CD4-positive, alpha-beta memory T cell (primary cell): ENCODE measurements around the gene CDAN1. TPM values are rescaled to one million over a fixed set of nuclear protein-coding genes. Genes with fewer than 3 reads are reported as not detected.

Experiments used
- CTCF ChIA-PET: fragments of 350-600 bp; sonication (Branson Sonifier 250); formaldehyde crosslinking; loops from one replicate; lab custom pipeline; 2021; ENCODE audit warnings: inconsistent platforms; ENCODE audit not compliant: partially characterized antibody; lab: Charles Lee
- POLR2A ChIA-PET: fragments of 350-600 bp; sonication (Branson Sonifier 250); formaldehyde crosslinking; loops from one replicate; lab custom pipeline; 2021; ENCODE audit not compliant: partially characterized antibody; lab: Charles Lee
- DNase-seq, 5 donors: peaks; one replicate each; pipeline versions ENCODE4 v3.0.0 to v3.0.0-alpha.2; 2020 to 2022; ENCODE audit warnings: mixed read lengths in 1 of 5
- H3K27ac ChIP-seq: one replicate; pipeline ENCODE4 v1.7.0; 2013; ENCODE audit warnings: low read depth, low read length
- H3K27me3 ChIP-seq: 2 replicates; pipeline ENCODE4 v1.7.0; 2013; ENCODE audit warnings: mild to moderate bottlenecking, low read length, moderate library complexity; ENCODE audit not compliant: insufficient read depth
- H3K36me3 ChIP-seq: 2 replicates; pipeline ENCODE4 v1.7.0; 2013; ENCODE audit warnings: mild to moderate bottlenecking, low read length, moderate library complexity; ENCODE audit not compliant: insufficient read depth
- H3K4me1 ChIP-seq: 2 replicates; pipeline ENCODE4 v1.7.0; 2013; ENCODE audit warnings: mild to moderate bottlenecking, low read length, moderate library complexity; ENCODE audit not compliant: insufficient read depth
- H3K4me3 ChIP-seq, 2 donors: one replicate each; pipeline ENCODE4 v1.7.0; 2013; ENCODE audit warnings: low read length in 2 of 2, mild to moderate bottlenecking in 1 of 2
- H3K9me3 ChIP-seq, 2 donors: one replicate each; pipeline ENCODE4 v1.7.0; 2013; ENCODE audit warnings: low read length in 2 of 2, control low read depth in 1 of 2; ENCODE audit not compliant: control insufficient read depth in 1 of 2
- H3K27ac Mint-ChIP-seq, 7 donors: one replicate each; pipeline ENCODE4 v1.8.0; 2020 to 2021; ENCODE audit warnings: mixed read lengths in 7 of 7, mild to moderate bottlenecking in 6 of 7, inconsistent platforms in 3 of 7, moderate library complexity in 3 of 7
- H3K27me3 Mint-ChIP-seq, 2 donors: one replicate each; pipeline ENCODE4 v1.8.0; 2020 to 2021; ENCODE audit warnings: mixed read lengths in 2 of 2
- H3K36me3 Mint-ChIP-seq, 2 donors: one replicate each; pipeline ENCODE4 v1.8.0; 2020 to 2021; ENCODE audit warnings: mixed read lengths in 2 of 2, inconsistent platforms in 1 of 2, mild to moderate bottlenecking in 1 of 2
- H3K4me1 Mint-ChIP-seq, 4 donors: one replicate each; pipeline ENCODE4 v1.8.0; 2020 to 2021; ENCODE audit warnings: mixed read lengths in 4 of 4, mild to moderate bottlenecking in 1 of 4
- H3K4me3 Mint-ChIP-seq, 8 donors: one replicate each; pipeline ENCODE4 v1.8.0; 2020 to 2021; ENCODE audit warnings: mixed read lengths in 8 of 8, mild to moderate bottlenecking in 7 of 8, moderate library complexity in 6 of 8, inconsistent platforms in 3 of 8
- H3K9me3 Mint-ChIP-seq, 8 donors: one replicate each; pipeline ENCODE4 v1.8.0; 2020 to 2021; ENCODE audit warnings: mixed read lengths in 8 of 8, mild to moderate bottlenecking in 5 of 8, inconsistent platforms in 3 of 8, moderate library complexity in 1 of 8
- intact Hi-C: fragments of 100-400 bp; cut with micrococcal nuclease; formaldehyde crosslinking; loops from one replicate; pipeline ENCODE4 v1.15.1; 2023
- polyA plus RNA-seq, 2 donors: library from polyadenylated mRNA; unstranded; fragments of 300-500 nt; fragmentation: Illumina TruSeq; gene quantifications; one replicate each; pipeline ENCODE4 v1.2.3, GENCODE V29; 2021
- total RNA-seq, 2 experiments: library from RNA; stranded (reverse); gene quantifications; one replicate each; pipeline ENCODE4 v1.2.3, GENCODE V29; 2021

Gene CDAN1
- total and polyA plus RNA-seq, 4 experiments from 2014 or later: 5.7 to 36.5 (median 22.3) TPM

DNA sequence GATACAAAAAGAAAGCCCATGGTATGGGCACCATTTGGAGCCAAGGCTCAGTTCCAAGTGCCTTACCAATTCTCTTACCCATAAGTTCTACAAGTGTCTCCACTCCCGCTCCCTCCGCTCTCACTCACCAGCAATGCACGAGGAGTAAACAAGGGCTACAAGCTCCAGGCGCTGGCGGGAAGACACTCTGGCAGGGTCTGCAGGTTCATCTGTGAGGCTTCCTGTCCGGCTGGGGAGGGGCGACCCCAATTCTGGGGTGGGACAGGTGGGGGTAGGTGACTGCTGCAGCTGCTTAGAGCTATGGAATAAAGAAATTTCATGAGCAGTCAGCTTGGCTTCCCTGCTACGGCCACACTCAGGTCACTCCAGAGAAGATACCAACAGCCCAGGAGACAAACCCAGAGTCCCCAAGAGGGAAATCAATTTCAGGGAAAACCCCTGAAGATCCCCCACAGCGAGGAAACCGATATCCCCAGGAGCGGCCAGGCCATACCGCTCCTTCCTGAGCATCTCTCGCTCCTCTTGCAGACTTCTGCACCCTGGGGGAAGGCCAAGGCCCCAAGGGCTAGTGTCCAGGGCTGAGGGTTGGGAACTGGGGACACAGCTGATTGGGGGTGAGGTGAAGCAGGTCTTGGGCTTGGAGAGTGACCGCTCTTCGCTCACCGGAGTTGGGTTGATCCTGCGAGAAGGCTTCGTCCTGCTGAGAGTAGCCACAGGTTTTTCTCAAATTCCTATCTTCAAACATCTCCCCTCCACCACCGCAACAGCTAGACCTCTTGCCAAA, 1.4 kb downstream of the CDAN1 start:
- intact Hi-C loops: loop anchor here (5.0 to 10.0 kb wide), 2 partner anchors 158 to 449 kb away; partner anchors contain the start of genes CCNDBP1 and STARD9
- CTCF ChIA-PET: interaction anchor here (0.7 to 1.7 kb wide), 2 partner anchors 191 kb away, joined by 3 to 5 read pairs; no protein-coding TSS in a partner anchor
- no peaks in the 10 kb centered on the region for H3K27me3 Mint-ChIP-seq

DNA sequence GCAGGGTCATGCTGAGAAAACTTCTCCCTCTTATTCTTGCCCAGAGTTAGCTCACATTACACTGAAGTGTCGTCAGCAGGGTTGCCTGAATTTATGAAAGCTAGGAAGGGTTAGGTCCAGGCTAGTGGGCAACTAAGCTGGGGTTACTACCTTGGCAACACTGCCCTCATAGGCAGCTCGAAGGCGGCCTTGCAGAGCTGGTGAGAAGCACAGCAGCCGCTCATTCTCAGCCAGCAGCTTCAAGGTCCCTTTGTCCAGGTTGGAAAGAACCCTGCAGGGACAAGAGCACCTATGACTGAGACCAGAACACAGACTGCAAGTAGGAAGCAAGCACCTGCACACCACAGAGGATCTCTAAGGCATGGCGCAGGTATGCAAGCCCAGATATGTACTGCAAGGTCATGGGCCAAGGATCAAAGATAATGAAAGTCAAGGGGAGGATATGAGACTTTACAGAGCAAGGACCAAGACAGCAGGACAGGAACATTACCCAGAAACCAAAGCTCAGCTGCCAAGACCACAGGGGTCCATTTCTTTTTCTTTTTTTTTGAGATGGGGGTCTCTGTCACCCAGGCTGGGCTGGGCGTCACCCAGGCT, 2.8 kb downstream of the CDAN1 start:
- ChIA-PET POLR2A (interaction anchor here (5.0 kb wide), 1 partner anchor 188 kb away, joined by 21 read pairs; the partner anchor contains the start of gene TTBK2), CTCF (interaction anchor here (1.7 kb wide), 1 partner anchor 192 kb away, joined by 5 read pairs; no protein-coding TSS in a partner anchor)
- intact Hi-C loops: loop anchor here (10.0 kb wide), 1 partner anchor 451 kb away; the partner anchor contains the start of gene CCNDBP1
- H3K27me3 Mint-ChIP-seq: no peaks in the 10 kb centered on the region
- H3K36me3 ChIP-seq: peaks cover 45% of the 10 kb centered on the region
- DNase-seq: no peak
- H3K4me1 ChIP-seq: peaks cover 21% of the 10 kb centered on the region
- no peaks in the 10 kb centered on the region for H3K9me3 Mint-ChIP-seq
- peak overlapping the region in 4 of 7 donors; percentile 21 to 79 (median 58) for H3K27ac Mint-ChIP-seq
- peaks cover 30 to 44% of the 10 kb centered on the region in 2 donors for H3K36me3 Mint-ChIP-seq
- no peak overlapping the region for H3K27ac ChIP-seq
- H3K4me3 ChIP-seq: no peak overlapping the region
- no peaks in the 10 kb centered on the region for H3K9me3 ChIP-seq
- H3K4me1 Mint-ChIP-seq: peaks cover 6 to 29% (median 11%) of the 10 kb centered on the region in 4 donors
- H3K27me3 ChIP-seq: no peaks in the 10 kb centered on the region
- H3K4me3 Mint-ChIP-seq: peak overlapping the region in 6 of 8 donors; percentile 43 to 70 (median 59)

More for the DNA sequence above, 1.4 kb downstream of the CDAN1 start:
- peaks cover 33% of the 10 kb centered on the region for H3K36me3 ChIP-seq
- peaks cover 24 to 32% of the 10 kb centered on the region in 2 donors for H3K36me3 Mint-ChIP-seq
- peaks cover 21% of the 10 kb centered on the region for H3K4me1 ChIP-seq
- POLR2A ChIA-PET: interaction anchor here (5.0 kb wide), 1 partner anchor 187 kb away, joined by 21 read pairs; the partner anchor contains the start of gene TTBK2
- peak overlapping the region; percentile 58 to 80 for H3K4me3 ChIP-seq
- H3K4me1 Mint-ChIP-seq: peaks cover 6 to 29% (median 10%) of the 10 kb centered on the region in 4 donors
- H3K4me3 Mint-ChIP-seq: peak overlapping the region; percentile 74 to 85 (median 82)
- no peaks in the 10 kb centered on the region for H3K9me3 ChIP-seq
- no peak for DNase-seq
- no peaks in the 10 kb centered on the region for H3K9me3 Mint-ChIP-seq
- H3K27ac Mint-ChIP-seq: peak overlapping the region in 6 of 7 donors; percentile 52 to 86 (median 83)
- H3K27ac ChIP-seq: peak overlapping the region; percentile 82
- no peaks in the 10 kb centered on the region for H3K27me3 ChIP-seq

DNA sequence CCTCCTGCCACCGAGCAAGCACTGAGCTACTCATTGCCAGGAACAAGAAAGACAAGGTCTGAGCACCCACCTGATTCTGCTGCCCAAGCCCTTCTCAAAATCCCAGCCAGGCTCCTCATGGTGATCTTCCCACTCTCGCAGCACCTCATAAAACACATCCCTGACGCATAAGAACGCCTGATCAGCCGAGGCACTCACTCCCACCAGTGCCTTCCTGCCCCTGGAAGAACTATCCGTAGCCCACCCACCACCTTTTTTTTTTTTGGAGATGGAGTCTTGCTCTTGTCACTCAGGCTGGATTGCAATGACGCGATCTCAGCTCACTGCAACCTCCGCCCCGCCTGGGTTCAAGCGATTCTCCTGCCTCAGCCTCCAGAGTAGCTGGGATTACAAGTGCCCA, 3.9 kb downstream of the CDAN1 start:
- no peak overlapping the region for H3K27ac ChIP-seq
- H3K9me3 ChIP-seq: no peaks in the 10 kb centered on the region
- CTCF ChIA-PET: interaction anchor here (1.1 kb wide), 1 partner anchor 193 kb away, joined by 5 read pairs; no protein-coding TSS in a partner anchor
- intact Hi-C loops: loop anchor here (10.0 kb wide), 1 partner anchor 452 kb away; the partner anchor contains the start of gene CCNDBP1
- Mint-ChIP-seq H3K27me3 (no peaks in the 10 kb centered on the region), H3K27ac (peak overlapping the region in 1 of 7 donors; percentile 25), H3K36me3 (peaks cover 34 to 52% of the 10 kb centered on the region in 2 donors), H3K4me1 (peaks cover 6 to 29% (median 11%) of the 10 kb centered on the region in 4 donors), H3K4me3 (peak overlapping the region in 1 of 8 donors; percentile 7), H3K9me3 (no peaks in the 10 kb centered on the region)
- H3K36me3 ChIP-seq: peaks cover 52% of the 10 kb centered on the region
- peaks cover 21% of the 10 kb centered on the region for H3K4me1 ChIP-seq
- POLR2A ChIA-PET: interaction anchor here (5.0 kb wide), 1 partner anchor 189 kb away, joined by 21 read pairs; the partner anchor contains the start of gene TTBK2
- no peaks in the 10 kb centered on the region for H3K27me3 ChIP-seq
- DNase-seq: no peak
- no peak overlapping the region for H3K4me3 ChIP-seq

GRCh38 chr15:42732095-42732827, 4.7 kb downstream of the CDAN1 start:
- peaks cover 36 to 57% of the 10 kb centered on the region in 2 donors for H3K36me3 Mint-ChIP-seq
- CTCF ChIA-PET: interaction anchor here (1.1 kb wide), 1 partner anchor 194 kb away, joined by 5 read pairs; no protein-coding TSS in a partner anchor
- H3K36me3 ChIP-seq: peaks cover 58% of the 10 kb centered on the region

GRCh38 chr15:42731461-42731860, 5.5 kb downstream of the CDAN1 start:
- H3K4me3 ChIP-seq: no peak overlapping the region
- Mint-ChIP-seq H3K9me3 (no peaks in the 10 kb centered on the region), H3K27me3 (no peaks in the 10 kb centered on the region), H3K36me3 (peaks cover 44 to 65% of the 10 kb centered on the region in 2 donors), H3K4me3 (no peak overlapping the region), H3K4me1 (peaks cover 6 to 24% (median 6%) of the 10 kb centered on the region in 4 donors), H3K27ac (peak overlapping the region in 3 of 7 donors; percentile 13 to 52 (median 35))
- H3K9me3 ChIP-seq: no peaks in the 10 kb centered on the region
- no peak for DNase-seq
- H3K36me3 ChIP-seq: peaks cover 66% of the 10 kb centered on the region
- POLR2A ChIA-PET: no interaction called here
- H3K27me3 ChIP-seq: no peaks in the 10 kb centered on the region
- CTCF ChIA-PET: no interaction called here
- H3K4me1 ChIP-seq: peaks cover 15% of the 10 kb centered on the region
- intact Hi-C loops: loop anchor here (10.0 kb wide), 1 partner anchor 453 kb away; the partner anchor contains the start of gene CCNDBP1
- H3K27ac ChIP-seq: no peak overlapping the region

More at GRCh38 chr15:42732095-42732827, 4.7 kb downstream of the CDAN1 start:
- no peak overlapping the region for H3K27ac ChIP-seq
- no peak for DNase-seq
- peaks cover 16% of the 10 kb centered on the region for H3K4me1 ChIP-seq
- Mint-ChIP-seq H3K27ac (peak overlapping the region in 2 of 7 donors; percentile 49 to 73), H3K4me1 (peaks cover 6 to 25% (median 7%) of the 10 kb centered on the region in 4 donors), H3K9me3 (no peaks in the 10 kb centered on the region), H3K4me3 (peak overlapping the region in 2 of 8 donors; percentile 7 to 38), H3K27me3 (no peaks in the 10 kb centered on the region)
- H3K4me3 ChIP-seq: no peak overlapping the region
- POLR2A ChIA-PET: no interaction called here
- no peaks in the 10 kb centered on the region for H3K9me3 ChIP-seq
- intact Hi-C loops: loop anchor here (10.0 kb wide), 1 partner anchor 453 kb away; the partner anchor contains the start of gene CCNDBP1
- H3K27me3 ChIP-seq: no peaks in the 10 kb centered on the region

DNA sequence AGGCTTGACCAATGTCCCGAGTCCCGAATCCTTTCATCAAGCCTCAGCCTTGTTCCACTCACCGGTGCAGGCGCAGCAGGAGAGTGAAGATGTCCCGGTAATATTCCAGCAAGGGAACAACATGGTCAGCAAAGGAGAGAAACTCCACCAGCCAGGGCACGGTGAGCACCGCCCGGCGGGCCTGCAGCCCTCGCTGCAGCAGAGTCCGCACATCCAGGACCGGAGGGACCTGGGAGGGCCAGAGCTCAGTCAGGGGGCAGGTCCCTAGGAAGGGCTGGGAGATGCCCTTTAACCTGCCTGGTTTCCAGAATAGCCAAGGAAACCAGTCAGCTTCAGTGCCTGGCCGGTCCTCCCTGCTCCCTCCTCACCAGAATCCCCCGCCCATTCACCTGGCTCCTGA, 6.4 kb downstream of the CDAN1 start:
- no peak overlapping the region for H3K27ac Mint-ChIP-seq
- no peak for DNase-seq
- peaks cover 48 to 66% of the 10 kb centered on the region in 2 donors for H3K36me3 Mint-ChIP-seq
- Histone ChIP-seq H3K4me3 (no peak overlapping the region), H3K36me3 (peaks cover 73% of the 10 kb centered on the region), H3K27ac (no peak overlapping the region), H3K4me1 (peaks cover 8% of the 10 kb centered on the region), H3K27me3 (no peaks in the 10 kb centered on the region), H3K9me3 (no peaks in the 10 kb centered on the region)
- POLR2A ChIA-PET: no interaction called here
- H3K9me3 Mint-ChIP-seq: no peaks in the 10 kb centered on the region
- peaks cover 3 to 17% (median 5%) of the 10 kb centered on the region in 4 donors for H3K4me1 Mint-ChIP-seq
- intact Hi-C loops: loop anchor here (10.0 kb wide), 1 partner anchor 454 kb away; the partner anchor contains the start of gene CCNDBP1
- CTCF ChIA-PET: no interaction called here
- no peak overlapping the region for H3K4me3 Mint-ChIP-seq
- H3K27me3 Mint-ChIP-seq: no peaks in the 10 kb centered on the region
